DND-41 (cell line): ENCODE results near the gene ARID5A.
"Not testable (repeated sequence)": the region's sequence is repeated elsewhere in the genome, so short reads cannot be mapped to it uniquely, and the experiment has no call there.

Experiments used
- CTCF ChIP-seq: IDR thresholded peaks from 2 replicates; pipeline ENCODE4 v1.5.1; 2012; ENCODE audit warnings: borderline replicate concordance, low read length, moderate library complexity, mild to moderate bottlenecking; ENCODE audit not compliant: poor library complexity, severe bottlenecking; ENCODE audit errors: extremely low read depth
- EZH2 ChIP-seq: IDR thresholded peaks from 3 replicates; pipeline ENCODE4 v1.6.1; 2012; ENCODE audit warnings: borderline replicate concordance, low read depth, mild to moderate bottlenecking, moderate library complexity, low read length, inconsistent platforms; ENCODE audit not compliant: severe bottlenecking

GRCh38 chr2:96553957-96554292, 17.4 kb downstream of the ARID5A start:
- TF ChIP-seq EZH2, CTCF: not testable (repeated sequence)
